Cardiac muscle cell (in vitro differentiated cells and primary cell): ENCODE data around the gene TBX4. TPM values are rescaled to one million over a fixed set of nuclear protein-coding genes. Genes with fewer than 3 reads are reported as not detected.
A peak's percentile ranks its signal among the peaks of the same experiment; 100 is the strongest.

Experiments used
- DNase-seq, 2 donors: peaks; one replicate each; pipeline versions ENCODE4 v3.0.0 to v3.0.0-alpha.2; 2010 to 2017; ENCODE audit warnings: low read depth in 1 of 2, low spot score in 1 of 2
- H3K27ac ChIP-seq: fragments of 200-600 bp; sonication (generic); 2 replicates; pipeline ENCODE4 v1.5.1; 2016
- H3K27me3 ChIP-seq: fragments of 200-600 bp; sonication (generic); 2 replicates; pipeline ENCODE4 v1.6.0; 2016; ENCODE audit warnings: control low read depth
- H3K36me3 ChIP-seq: fragments of 200-600 bp; sonication (generic); 2 replicates; pipeline ENCODE4 v1.5.1; 2016; ENCODE audit warnings: control low read depth
- H3K4me1 ChIP-seq: fragments of 200-600 bp; sonication (generic); 2 replicates; pipeline ENCODE4 v1.8.1; 2017; ENCODE audit warnings: low read depth, mild to moderate bottlenecking, mixed run types
- H3K4me3 ChIP-seq: fragments of 200-600 bp; sonication (generic); 2 replicates; pipeline ENCODE4 v1.5.1; 2016; ENCODE audit warnings: mild to moderate bottlenecking
- H3K9me3 ChIP-seq: fragments of 200-600 bp; sonication (generic); 2 replicates; pipeline ENCODE4 v1.5.1; 2017; ENCODE audit warnings: low read depth, mild to moderate bottlenecking, control low read depth
- polyA plus RNA-seq: library from polyadenylated mRNA; unstranded; fragments of >200 nt; fragmentation: Nextera tagmentation; extraction: Ambion mirVana; gene quantifications from 2 replicates; pipeline ENCODE4 v1.2.1, GENCODE V29; 2016
- total RNA-seq: library from RNA; depleted of rRNA; stranded (reverse); fragments of >200 nt; gene quantifications from 2 replicates; pipeline ENCODE4 v1.2.3, GENCODE V29; 2016
- TF ChIP-seq, protein P1 (sequence below): IDR thresholded peaks from 2 replicates; pipeline ENCODE4 v1.5.1; 2012; ENCODE audit warnings: low read depth, mild to moderate bottlenecking, low read length

The TBX4 gene
- total and polyA plus RNA-seq, 2 experiments from 2014 or later = 0.54 to 1.6 TPM

- Histone ChIP-seq H3K4me1 (no peaks in the 10 kb centered on the region), H3K27ac (no peak overlapping the region), H3K4me3 (no peak overlapping the region), H3K36me3 (no peaks in the 10 kb centered on the region), H3K9me3 (no peaks in the 10 kb centered on the region), H3K27me3 (peaks cover 88% of the 10 kb centered on the region)
- no peak for DNase-seq
- TF ChIP-seq, protein P1, sequence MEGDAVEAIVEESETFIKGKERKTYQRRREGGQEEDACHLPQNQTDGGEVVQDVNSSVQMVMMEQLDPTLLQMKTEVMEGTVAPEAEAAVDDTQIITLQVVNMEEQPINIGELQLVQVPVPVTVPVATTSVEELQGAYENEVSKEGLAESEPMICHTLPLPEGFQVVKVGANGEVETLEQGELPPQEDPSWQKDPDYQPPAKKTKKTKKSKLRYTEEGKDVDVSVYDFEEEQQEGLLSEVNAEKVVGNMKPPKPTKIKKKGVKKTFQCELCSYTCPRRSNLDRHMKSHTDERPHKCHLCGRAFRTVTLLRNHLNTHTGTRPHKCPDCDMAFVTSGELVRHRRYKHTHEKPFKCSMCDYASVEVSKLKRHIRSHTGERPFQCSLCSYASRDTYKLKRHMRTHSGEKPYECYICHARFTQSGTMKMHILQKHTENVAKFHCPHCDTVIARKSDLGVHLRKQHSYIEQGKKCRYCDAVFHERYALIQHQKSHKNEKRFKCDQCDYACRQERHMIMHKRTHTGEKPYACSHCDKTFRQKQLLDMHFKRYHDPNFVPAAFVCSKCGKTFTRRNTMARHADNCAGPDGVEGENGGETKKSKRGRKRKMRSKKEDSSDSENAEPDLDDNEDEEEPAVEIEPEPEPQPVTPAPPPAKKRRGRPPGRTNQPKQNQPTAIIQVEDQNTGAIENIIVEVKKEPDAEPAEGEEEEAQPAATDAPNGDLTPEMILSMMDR = no peak
Observed at GRCh38 chr17:61450641-61451537, 1.3 kb upstream of the TBX4 start.

DNA sequence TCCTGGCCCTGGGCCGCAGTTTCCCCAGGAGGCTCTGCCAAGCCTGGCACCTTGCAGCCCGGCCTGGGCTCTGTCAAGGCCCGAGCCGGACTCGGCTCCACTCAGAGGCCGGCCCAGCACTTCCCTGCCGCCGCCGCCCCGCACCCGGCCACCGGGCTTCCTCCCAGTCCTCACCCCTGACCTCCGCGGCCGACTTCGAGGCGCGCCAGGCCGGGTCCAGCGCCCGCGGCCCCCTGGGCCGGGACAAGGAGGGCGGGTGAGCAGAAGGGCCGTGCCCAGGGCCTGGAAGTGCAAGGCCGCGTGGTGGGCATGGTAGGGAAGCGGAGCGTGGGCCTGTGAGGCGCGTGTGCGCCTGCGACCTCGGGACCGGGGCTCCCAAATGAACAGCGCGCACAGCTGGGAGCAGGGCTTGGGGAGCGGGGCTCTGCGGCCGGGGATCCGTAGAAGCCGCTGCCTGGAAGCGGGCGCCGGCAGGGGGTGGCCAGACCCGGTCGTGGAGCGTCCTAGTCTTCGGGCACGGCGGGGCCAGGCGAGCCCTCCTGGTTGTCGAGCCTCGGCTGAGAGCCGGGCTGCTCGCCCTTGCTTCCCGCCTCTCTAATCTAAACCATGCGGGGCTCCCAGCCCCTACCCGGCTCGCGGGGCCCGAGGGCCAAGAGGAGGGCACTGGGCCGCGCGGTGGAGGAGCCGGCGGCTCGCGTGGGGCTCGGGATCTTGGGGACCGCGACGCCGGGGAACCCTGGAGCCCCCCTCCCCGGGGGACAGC is 503 bp upstream of the TBX4 start:
- peaks cover 96% of the 10 kb centered on the region for H3K27me3 ChIP-seq
- no peaks in the 10 kb centered on the region for H3K4me1 ChIP-seq
- H3K27ac ChIP-seq = no peak overlapping the region
- H3K36me3 ChIP-seq = no peaks in the 10 kb centered on the region
- H3K9me3 ChIP-seq = no peaks in the 10 kb centered on the region
- TF ChIP-seq, protein P1 = no peak
- peak overlapping the region; percentile 7 for H3K4me3 ChIP-seq
- DNase-seq = peak in 1 of 2 donors; percentile 13

DNA sequence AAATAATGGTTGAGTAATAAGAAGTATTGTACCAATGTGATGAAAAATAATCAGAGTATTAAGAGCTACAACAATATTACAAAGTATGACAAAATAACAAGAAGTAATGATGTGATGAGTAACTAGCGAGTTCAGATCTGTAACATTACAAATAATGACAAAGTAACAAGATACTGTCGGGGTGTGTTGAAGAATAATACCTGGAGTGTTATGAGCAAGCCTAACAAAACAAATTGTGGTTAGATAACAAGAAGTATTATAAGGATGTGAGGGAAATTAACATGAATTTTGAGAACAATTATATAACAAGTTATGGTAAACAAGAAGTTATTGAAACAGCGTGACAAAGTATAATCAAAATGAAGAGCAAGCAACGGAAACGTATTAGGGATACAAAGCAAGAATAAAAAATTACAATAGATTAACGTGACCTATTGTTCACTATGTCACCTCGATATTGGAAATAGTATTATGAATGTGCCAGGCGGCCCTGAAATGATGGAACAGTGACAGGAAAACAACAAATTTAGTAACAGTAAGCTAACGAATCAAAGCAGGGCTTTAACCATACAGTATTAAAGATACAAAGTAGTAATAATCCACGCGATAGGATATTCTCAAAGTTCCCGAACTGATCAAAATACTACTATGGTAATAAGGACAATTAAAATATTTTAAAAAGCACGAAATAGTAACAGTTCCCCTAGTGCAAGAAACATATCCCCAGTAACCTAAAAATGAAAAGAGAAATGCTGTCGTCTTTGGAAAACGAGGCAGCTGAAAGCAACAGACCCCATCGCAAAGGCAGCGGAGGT is 1.6 kb downstream of the TBX4 start:
- Histone ChIP-seq H3K4me1 (no peaks in the 10 kb centered on the region), H3K4me3 (no peak overlapping the region), H3K27ac (no peak overlapping the region), H3K9me3 (no peaks in the 10 kb centered on the region), H3K36me3 (no peaks in the 10 kb centered on the region), H3K27me3 (peaks cover 98% of the 10 kb centered on the region)
- TF ChIP-seq, protein P1 = no peak
- peak in 1 of 2 donors; percentile 19 for DNase-seq

DNA sequence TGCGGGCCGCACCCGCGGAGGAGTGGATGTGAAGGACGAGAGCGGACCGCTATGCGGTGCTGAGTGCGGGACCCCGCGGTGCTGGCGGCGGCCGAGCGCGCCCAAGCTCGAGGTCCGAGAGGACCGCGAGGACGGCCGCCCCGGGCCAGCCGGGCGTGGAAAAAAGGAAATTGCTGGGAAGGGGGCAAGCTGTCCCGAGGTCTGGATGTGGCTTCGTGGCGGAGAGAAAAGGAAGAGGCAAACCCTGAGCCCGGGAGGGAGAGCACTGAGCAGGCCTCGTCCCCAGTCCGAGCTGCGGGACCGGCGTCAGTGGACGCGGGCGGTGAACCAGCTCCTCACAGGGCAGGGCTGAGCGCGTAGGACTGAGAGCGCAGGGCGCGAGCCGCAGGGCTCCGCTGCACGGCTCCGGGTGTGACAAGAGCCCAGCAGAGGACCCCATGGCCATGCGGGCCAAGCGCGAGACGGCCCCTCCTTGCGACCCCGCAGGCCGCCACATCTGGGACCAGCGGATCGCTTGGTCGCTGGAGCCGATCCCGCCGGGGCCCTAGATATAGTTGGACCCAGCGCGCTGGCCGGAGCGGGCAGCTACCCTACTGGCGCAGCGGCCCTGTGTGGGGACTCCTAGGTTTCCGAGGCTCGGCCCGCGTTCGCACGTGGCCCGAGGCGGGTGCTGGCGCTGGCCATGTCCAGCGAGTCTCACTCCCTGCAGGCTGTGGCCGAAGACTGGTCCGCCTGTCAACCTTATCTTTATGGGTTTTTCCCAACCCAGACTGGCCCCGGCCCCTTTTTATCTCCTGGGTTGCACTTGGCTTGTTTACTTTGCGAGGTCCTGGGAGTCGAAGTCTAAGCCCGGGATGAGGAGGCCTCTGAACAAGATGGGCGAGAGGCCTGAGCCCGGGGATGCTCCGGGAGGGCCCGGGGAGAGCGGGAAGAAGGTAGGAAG is 2.4 kb downstream of the TBX4 start:
- H3K27ac ChIP-seq = no peak overlapping the region
- no peaks in the 10 kb centered on the region for H3K9me3 ChIP-seq
- TF ChIP-seq, protein P1 = no peak
- H3K27me3 ChIP-seq = peaks cover 100% of the 10 kb centered on the region
- no peaks in the 10 kb centered on the region for H3K36me3 ChIP-seq
- no peaks in the 10 kb centered on the region for H3K4me1 ChIP-seq
- H3K4me3 ChIP-seq = no peak overlapping the region
- peak in 1 of 2 donors; percentile 53 for DNase-seq
